RPMI8226 (cell line): ENCODE results near the gene CCNJL.
"Not testable (repeated sequence)": the region's sequence is repeated elsewhere in the genome, so short reads cannot be mapped to it uniquely, and the experiment has no call there.

Experiments used
- DNase-seq: peaks from one replicate; pipeline ENCODE4 v3.0.0-alpha.2; 2015

Gene CCNJL

DNA sequence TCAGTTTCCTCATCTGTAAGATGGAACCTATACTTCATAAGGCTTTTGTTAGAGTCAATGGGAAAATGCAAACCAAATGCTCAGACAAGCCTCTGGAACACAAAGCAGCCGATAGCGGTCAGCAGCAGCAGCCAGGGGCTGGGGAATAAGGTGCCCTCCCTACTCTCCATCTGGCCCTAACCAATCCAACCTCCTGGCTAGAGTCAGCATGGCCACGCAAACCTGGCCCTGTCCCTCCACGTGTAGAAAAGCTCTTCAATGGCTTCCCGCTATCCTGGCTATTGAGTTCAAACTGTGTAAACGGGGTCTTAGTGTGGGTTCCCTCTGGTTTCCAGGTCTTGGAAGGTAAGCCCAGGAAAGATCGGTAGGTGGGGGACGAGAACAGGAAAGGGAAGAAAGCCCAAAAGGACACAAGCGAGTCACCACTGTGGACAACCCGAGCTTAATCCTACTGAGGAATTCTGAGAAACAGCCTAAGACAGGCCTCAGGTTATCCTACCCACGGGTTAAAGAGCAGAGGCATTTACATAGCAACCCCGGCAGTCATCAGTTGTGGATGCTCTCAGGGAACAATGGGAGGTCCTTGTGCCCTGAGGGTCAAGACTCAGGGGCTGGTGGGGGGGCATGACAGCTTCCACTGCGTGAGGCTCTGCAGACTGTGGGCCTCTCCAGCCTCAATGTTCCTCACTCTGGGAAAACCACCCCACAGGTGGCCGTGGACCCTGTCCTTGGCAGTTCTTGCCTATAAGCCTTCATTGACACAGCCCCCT is 52.2 kb downstream of the CCNJL start:
- no peak for DNase-seq

DNA sequence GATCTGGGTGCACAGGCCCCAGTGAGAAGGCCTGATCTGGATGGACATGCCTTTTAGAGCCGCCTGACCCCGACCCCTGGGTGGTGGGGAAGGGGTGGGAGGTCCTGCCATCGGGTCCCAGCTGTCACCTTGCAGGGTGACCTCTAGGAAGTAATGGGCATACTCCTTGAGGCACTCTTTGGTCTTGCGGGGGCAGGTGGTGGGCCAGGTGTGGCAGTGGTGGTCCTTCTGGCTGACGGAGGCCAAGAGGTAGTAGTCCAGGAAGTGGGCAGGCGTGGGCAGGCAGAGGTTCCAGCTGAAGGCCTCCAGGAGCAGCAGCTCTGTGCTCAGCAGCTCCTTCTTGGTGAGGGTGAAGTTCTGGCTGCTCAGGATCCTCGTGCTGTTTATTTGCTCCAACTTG is 53.0 kb downstream of the CCNJL start:
- DNase-seq: no peak

GRCh38 chr5:160254706-160255105 is 57.7 kb downstream of the CCNJL start:
- no peak for DNase-seq

GRCh38 chr5:160253441-160253840 is 58.9 kb downstream of the CCNJL start:
- DNase-seq: no peak

- no peak for DNase-seq
Measured at GRCh38 chr5:160252916-160253315, 59.4 kb downstream of the CCNJL start.

GRCh38 chr5:160251406-160252155 is 60.8 kb downstream of the CCNJL start:
- DNase-seq: no peak

DNA sequence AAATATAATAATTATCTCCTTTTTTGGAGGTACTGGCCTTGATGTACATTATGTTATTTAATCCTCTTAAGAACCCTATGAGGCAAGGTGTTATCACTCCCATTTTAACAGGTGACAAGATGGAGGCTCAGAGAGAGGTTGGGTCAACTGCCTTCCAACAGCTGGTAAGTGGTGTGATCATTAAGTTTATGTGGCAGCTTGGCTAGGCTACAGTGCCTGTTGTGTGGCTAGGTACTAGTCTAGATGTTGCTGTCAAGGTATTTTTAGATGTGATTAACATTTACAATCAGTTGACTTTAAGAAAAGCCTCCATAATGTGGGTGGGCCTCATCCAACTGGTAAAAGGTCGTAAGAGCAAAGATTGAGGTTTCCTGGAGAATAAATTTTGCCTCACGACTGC is 61.5 kb downstream of the CCNJL start:
- no peak for DNase-seq

- no peak for DNase-seq
Measured at GRCh38 chr5:160250226-160250625, 62.1 kb downstream of the CCNJL start.

- DNase-seq: not testable (repeated sequence)
Measured at GRCh38 chr5:160249570-160249969, 62.8 kb downstream of the CCNJL start.

DNA sequence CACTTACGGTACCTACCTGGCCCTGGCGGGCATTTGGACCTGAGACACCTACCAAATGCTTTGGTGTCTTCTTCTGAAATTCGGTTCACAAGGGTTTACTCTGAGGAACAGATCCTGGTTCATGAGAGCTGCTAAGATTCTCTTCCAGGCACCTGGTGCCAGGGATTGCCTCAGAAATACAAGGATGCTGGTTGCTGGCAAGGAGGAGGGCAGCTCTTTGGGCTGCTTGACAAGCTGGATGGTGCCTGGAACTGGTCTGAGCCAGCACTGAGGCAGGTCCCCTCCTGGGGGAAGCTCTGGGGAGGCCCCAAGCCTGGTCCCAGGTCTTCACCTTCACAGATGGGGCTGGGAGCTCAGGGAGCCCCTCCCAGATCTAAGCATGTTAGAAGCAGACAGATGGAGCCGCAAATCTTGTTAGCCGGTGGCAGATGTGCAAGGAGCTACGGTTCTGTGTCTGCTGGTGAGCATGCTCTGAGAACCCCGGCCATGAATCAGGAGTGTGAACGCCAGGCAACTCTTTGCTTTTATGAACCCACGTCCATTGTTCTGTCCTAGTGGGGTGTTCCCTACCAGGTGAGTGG is 66.8 kb downstream of the CCNJL start:
- no peak for DNase-seq

- DNase-seq: no peak
Measured at GRCh38 chr5:160242145-160242544, 70.2 kb downstream of the CCNJL start.

DNA sequence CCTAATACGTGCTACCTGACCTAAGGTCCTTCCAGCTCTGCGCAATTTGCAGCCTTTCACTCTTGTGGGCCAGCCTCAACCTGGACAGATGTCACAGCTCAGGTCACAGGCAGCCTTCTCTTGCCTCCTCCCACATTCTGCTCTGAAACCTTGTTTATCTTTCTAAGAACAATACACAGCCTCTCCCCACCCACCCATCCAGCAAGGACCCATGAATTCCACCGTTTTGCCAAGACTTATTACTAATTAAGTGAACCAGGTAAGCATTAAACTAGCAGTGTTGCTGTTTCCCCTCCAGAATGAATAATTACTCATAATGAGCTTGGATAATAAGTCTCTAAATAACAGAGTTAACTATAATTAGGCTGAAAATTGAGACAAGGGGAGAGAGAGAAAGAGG is 72.0 kb downstream of the CCNJL start:
- no peak for DNase-seq

DNA sequence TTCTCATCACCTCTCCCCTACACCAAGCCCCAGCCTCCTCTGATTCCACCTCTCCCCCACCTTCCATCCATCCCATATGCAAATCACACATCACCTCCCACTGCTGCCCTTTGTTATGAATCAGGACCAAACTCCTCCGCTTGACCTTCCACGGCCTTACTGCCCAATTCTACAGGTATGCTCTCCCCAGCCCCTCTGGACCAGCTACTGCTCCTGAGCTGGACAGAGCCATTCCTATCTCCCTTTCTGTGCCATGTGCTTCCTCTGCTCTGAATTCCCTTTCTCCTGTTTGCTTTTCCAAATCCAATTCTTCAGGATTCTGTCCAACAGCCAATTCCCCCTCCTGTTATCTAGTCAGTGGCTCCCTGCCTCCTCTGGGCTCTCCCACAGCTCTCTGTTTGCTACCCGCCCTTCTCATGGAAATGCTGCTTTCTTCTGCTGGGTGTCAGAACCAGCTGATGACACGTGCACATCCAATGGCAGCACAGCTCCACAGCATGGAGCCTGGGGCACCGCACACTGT is 74.7 kb downstream of the CCNJL start:
- no peak for DNase-seq

DNA sequence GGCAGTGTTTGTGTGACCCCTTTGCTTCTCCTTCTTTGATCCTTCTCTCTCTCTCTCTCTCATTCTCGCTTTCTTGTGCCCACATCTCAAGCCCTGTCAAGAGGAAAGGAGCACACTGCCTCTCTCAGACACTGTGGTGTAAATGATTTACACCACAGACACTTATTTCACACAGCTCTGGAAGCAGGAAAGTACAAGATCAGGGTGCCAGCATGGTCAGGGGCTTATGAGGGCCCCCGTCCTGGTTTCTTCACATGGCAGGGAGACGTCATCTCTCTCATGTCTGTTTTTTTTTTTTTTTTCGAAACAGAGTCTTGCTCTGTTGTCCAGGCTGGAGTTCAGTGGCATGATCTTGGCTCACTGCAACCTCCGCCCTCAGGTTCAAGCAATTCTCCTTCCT is 76.6 kb downstream of the CCNJL start:
- DNase-seq: no peak

- no peak for DNase-seq
Measured at GRCh38 chr5:160233215-160233614, 79.1 kb downstream of the CCNJL start.

DNA sequence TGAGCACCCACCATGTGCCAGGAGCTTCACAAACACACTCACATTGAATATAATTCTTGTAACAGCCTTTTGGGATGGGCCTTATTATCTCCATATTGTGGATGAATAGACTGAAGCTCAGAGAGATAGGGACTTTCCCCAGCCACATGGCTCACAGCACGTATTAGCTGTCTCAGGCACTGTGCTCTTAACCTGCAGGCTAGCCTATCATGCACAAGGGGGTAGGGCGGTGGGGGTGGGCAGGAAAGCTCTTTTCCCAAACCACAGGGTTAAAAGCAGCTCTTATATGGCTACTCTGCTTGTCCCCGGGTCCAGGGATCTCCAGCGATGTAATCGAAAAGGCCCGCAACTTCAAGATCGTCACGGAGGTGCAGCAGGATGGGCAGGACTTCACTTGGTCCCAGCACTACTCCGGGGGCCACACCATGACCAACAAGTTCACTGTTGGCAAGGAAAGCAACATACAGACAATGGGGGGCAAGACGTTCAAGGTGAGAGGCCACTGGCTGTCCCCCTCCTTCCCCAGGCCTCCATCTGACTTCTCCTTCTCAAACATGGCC is 80.5 kb downstream of the CCNJL start:
- no peak for DNase-seq

DNA sequence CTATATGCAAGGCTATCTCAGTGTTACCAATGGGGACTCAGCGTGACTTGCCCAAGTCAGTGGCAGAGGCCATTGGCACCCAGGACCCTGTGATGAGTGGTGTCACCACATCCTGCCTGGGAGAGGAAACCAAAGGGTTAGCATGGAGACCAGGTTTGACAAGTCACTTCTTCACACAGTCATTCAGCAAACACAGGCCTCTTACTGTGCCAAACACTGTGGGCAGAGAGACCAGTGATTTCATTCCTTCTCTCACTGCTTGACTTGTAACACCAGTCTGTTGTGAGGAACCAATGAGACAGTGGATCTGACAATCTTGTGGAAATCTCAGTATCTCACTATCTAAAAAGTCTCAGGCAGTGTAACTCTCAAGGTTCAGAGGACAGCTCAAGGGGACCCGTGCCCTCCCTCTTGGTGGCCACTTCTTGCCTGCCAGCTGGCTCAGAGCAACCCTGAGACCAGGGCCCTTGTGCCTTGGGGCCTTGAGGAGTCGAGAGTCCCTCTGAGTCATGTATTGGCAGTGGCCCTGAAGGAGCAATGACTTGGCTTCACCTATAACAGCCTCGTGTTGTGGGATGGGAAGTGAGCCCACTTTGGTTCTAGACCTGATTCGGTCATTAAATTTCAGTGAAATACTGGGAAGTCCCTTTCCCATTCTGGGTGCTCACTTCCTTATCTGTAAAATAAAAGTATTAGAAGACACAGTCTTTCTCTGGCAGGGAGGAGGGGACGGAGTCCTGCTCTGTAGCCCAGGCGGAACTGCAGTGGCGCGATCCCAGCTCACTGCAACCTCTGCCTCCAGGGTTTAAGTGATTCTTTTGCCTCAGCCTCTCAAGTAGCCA is 81.5 kb downstream of the CCNJL start:
- no peak for DNase-seq

DNA sequence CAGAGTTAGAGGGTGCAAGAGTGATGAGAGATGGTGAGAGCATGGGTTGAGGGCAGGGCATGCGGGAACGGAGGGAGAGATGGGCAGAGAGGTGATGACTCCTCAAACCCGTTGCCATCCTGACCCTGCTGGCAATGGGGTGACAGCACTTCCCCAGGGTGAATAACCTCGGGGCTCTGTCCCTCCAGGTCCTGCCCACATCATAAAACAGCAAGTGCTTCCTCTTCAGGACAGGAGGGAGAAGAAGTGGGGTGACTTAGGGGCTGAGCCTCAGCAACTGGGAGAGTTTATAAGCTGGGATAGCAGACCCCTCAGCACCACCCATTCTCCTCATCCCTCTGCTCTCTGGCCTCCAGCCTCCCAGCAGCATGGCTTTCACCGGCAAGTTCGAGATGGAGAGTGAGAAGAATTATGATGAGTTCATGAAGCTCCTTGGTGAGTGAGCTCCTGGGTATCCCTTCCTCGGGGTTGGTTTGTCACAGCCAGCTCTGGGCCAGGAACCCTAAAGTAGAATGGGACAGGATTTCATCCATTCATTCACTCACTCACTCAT is 83.1 kb downstream of the CCNJL start, which contains the start of gene FABP6:
Gene FABP6 (plus strand): TSS at position 317 of the 553 bp plus-strand sequence. CDS start 52 bp downstream, at position 369.
- DNase-seq: no peak

- no peak for DNase-seq
Measured at GRCh38 chr5:160227012-160227411, 85.4 kb downstream of the CCNJL start.

- DNase-seq: no peak
Measured at GRCh38 chr5:160221082-160221481, 91.3 kb downstream of the CCNJL start.

DNA sequence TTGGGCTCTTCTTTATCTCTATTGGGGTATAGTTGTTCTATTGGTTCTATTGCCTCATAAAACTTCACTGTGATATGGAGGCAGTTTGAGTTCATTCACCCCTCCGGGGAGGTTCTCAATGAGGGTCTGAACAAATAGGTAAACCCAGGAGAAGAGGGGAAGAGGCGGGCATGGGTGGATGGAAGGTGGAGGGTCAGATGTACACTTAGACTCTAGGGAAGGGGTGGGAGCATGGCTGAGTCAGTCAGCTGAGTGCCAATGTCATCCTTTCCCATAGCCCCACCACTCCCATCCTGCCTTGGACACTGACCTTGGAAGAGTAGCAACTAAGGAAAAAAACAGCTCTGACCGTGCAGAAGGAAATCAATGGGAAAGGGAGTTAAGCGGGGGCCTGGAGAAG is 93.0 kb downstream of the CCNJL start:
- no peak for DNase-seq

DNA sequence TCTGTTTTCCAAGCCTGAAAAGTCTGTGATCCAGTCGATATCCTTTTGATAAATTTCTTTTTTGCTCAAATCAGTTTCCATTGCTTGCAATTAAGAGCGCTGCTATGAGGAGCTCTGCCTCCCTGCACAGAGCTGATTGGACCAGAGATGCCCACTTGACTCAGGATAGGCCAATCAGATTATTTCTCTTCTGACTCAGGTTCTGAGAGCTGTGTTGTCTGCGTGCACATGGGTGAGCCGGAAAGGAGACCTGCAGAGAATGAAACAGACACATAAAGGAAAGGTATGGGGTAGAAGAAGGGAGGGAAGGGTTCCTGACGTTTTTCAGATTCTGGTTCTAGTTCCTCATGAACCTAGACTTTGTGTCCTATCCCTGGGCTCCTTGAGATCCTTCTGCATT is 98.8 kb downstream of the CCNJL start:
- DNase-seq: peak; percentile 36
